HFFc6 (cell line): ENCODE data around the gene ERVV-1. TPM values are rescaled to one million over a fixed set of nuclear protein-coding genes. Genes with fewer than 3 reads are reported as not detected.

Experiments used
- DNase-seq: peaks from one replicate; pipeline ENCODE4 v3.0.0-alpha.2; 2018
- H3K27ac Mint-ChIP-seq: 2 replicates; pipeline ENCODE4 v1.8.0; 2020; ENCODE audit warnings: mild to moderate bottlenecking, mixed read lengths
- H3K27me3 Mint-ChIP-seq: 2 replicates; pipeline ENCODE4 v1.8.0; 2021; ENCODE audit warnings: mild to moderate bottlenecking, moderate library complexity, mixed read lengths; ENCODE audit not compliant: insufficient read depth
- H3K36me3 Mint-ChIP-seq: 2 replicates; pipeline ENCODE4 v1.8.0; 2021; ENCODE audit warnings: low read depth, mixed read lengths
- H3K4me1 Mint-ChIP-seq: 2 replicates; pipeline ENCODE4 v1.8.0; 2020; ENCODE audit warnings: low read depth, mixed read lengths
- H3K4me3 Mint-ChIP-seq: 2 replicates; pipeline ENCODE4 v1.8.0; 2020; ENCODE audit warnings: mild to moderate bottlenecking, moderate library complexity, mixed read lengths
- H3K9me3 Mint-ChIP-seq: 2 replicates; pipeline ENCODE4 v1.8.0; 2020; ENCODE audit warnings: mild to moderate bottlenecking, mixed read lengths
- CTCF ChIP-seq: fragments of 200-600 bp; sonication (generic); IDR thresholded peaks from 2 replicates; pipeline ENCODE4 v1.5.0; 2021; ENCODE audit warnings: antibody characterized with exemption, mild to moderate bottlenecking
- total RNA-seq, 6 experiments: library from RNA; stranded (reverse); fragmentation: NEBNext Ultra II Directional; extraction: Animal tissue kit (Norgen Biotek cat#: 25700); gene quantifications; 2 replicates in 1 of 6; 3 replicates in 5 of 6; pipeline ENCODE4 v1.2.3, GENCODE V29; 2021

The ERVV-1 gene
- total RNA-seq, 6 experiments from 2014 or later = not detected

- no peak for TF ChIP-seq CTCF
- Mint-ChIP-seq H3K27ac (no peak overlapping the region), H3K4me1 (no peaks in the 10 kb centered on the region), H3K4me3 (no peak overlapping the region), H3K9me3 (peaks cover 42% of the 10 kb centered on the region), H3K27me3 (peaks cover 6% of the 10 kb centered on the region), H3K36me3 (peaks cover 11% of the 10 kb centered on the region)
- DNase-seq = no peak
Observed at GRCh38 chr19:53041366-53041765, 27.6 kb downstream of the ERVV-1 start.

DNA sequence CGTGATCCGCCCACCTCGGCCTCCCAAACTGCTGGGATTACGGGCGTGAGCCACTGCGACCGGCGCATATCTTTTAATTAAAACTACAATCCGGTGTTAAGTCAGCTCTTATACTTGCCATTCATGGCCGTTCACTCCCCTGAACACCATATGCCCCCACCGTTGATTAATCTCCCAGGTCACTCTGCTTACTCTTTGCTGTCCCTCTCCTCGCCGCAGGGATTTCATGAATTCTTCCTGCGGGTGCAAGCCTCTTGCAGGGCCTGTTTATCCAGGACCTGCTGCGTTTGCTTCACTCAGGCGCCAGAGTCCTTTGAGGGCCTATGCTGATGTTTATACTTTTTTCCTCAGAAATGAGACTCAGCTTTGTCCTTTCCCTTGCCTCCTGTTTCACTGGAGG is 31.8 kb downstream of the ERVV-1 start:
- Mint-ChIP-seq H3K27me3 (peaks cover 3% of the 10 kb centered on the region), H3K4me1 (no peaks in the 10 kb centered on the region), H3K36me3 (peaks cover 4% of the 10 kb centered on the region; the same call in 1 of the 2 replicates), H3K4me3 (no peak overlapping the region), H3K27ac (no peak overlapping the region), H3K9me3 (peaks cover 42% of the 10 kb centered on the region)
- no peak for DNase-seq
- TF ChIP-seq CTCF = no peak

GRCh38 chr19:53047379-53047778 is 33.7 kb downstream of the ERVV-1 start:
- H3K4me1 Mint-ChIP-seq = no peaks in the 10 kb centered on the region
- H3K4me3 Mint-ChIP-seq = no peak overlapping the region
- peaks cover 3% of the 10 kb centered on the region for H3K27me3 Mint-ChIP-seq
- peaks cover 4% of the 10 kb centered on the region; the same call in 1 of the 2 replicates for H3K36me3 Mint-ChIP-seq
- no peak overlapping the region for H3K27ac Mint-ChIP-seq
- TF ChIP-seq CTCF = no peak
- peaks cover 43% of the 10 kb centered on the region for H3K9me3 Mint-ChIP-seq
- no peak for DNase-seq

DNA sequence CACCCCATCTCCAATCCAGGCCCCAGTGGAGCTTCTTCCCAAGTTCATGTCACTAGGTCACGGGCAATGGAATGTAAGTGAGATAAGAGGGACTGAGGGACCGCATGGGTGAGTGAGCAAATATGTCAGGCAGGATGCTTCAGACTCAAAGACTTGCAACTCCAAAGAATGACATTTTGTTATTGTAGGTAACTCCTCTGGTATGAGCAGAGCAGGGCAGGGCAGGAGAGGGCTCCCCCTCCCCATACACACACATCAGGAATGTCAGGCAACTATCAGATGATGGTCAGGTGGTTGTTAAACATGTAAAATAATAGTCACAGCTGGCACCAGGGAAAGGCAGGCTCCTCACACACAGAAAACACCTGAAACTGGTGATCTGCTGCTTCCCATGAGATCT is 41.4 kb downstream of the ERVV-1 start:
- Mint-ChIP-seq H3K27me3 (no peaks in the 10 kb centered on the region; the same call in 1 of the 2 replicates), H3K27ac (no peak overlapping the region; the same call in 1 of the 2 replicates), H3K9me3 (peaks cover 67% of the 10 kb centered on the region), H3K36me3 (peaks cover 10% of the 10 kb centered on the region), H3K4me3 (no peak overlapping the region), H3K4me1 (peaks cover 7% of the 10 kb centered on the region)
- TF ChIP-seq CTCF = no peak
- DNase-seq = peak; percentile 3

GRCh38 chr19:53057904-53058580 is 44.3 kb downstream of the ERVV-1 start:
- Mint-ChIP-seq H3K4me3 (no peak overlapping the region), H3K36me3 (peaks cover 26% of the 10 kb centered on the region), H3K27ac (no peak overlapping the region), H3K9me3 (peaks cover 82% of the 10 kb centered on the region), H3K4me1 (peaks cover 7% of the 10 kb centered on the region), H3K27me3 (no peaks in the 10 kb centered on the region; the same call in 1 of the 2 replicates)
- TF ChIP-seq CTCF = no peak
- no peak for DNase-seq

Other genes starting within 250 kb of the ERVV-1 start
- 1 to 10 TPM; 2.1 to 3.7 (median 3.1) TPM for gene ZNF600, start 227.1 kb upstream of the ERVV-1 start, total RNA-seq
- 10 to 100 TPM in 5 of 6 experiments, 1 to 10 TPM in 1; 9.2 to 13.6 (median 11.9) TPM for gene ZNF28, start 192.3 kb upstream of the ERVV-1 start, total RNA-seq
- gene ZNF468, start 156.3 kb upstream of the ERVV-1 start, total RNA-seq = 10 to 100 TPM in 4 of 6 experiments, 1 to 10 TPM in 2; 8.5 to 12.9 (median 11.2) TPM
- gene ZNF320, start 116.3 kb upstream of the ERVV-1 start, total RNA-seq = 1 to 10 TPM; 4.7 to 7.3 (median 5.4) TPM
- gene ZNF888, start 90.5 kb upstream of the ERVV-1 start, total RNA-seq = 1 to 10 TPM; 2.2 to 3.1 (median 2.8) TPM
- gene ZNF816, start 51.0 kb upstream of the ERVV-1 start, total RNA-seq = 1 to 10 TPM; 2.5 to 3.1 (median 2.9) TPM
- gene ERVV-2, start 30.8 kb downstream of the ERVV-1 start, total RNA-seq = not detected
- 10 to 100 TPM; 13.5 to 17.3 (median 16.2) TPM for gene ZNF160, start 89.5 kb downstream of the ERVV-1 start, total RNA-seq
- gene ZNF415, start 119.0 kb downstream of the ERVV-1 start, total RNA-seq = 1 to 10 TPM; 3.2 to 4.6 (median 4.0) TPM
- gene ZNF347, start 145.1 kb downstream of the ERVV-1 start, total RNA-seq = 1 to 10 TPM; 3.5 to 5.4 (median 4.4) TPM
- under 1 TPM; 0.08 to 0.40 (median 0.20) TPM for gene ZNF665, start 179.4 kb downstream of the ERVV-1 start, total RNA-seq
- gene ZNF677, start 241.0 kb downstream of the ERVV-1 start, total RNA-seq = 10 to 100 TPM in 4 of 6 experiments, 1 to 10 TPM in 2; 7.6 to 17.1 (median 14.9) TPM
- not detected for gene VN1R2, start 244.4 kb downstream of the ERVV-1 start, total RNA-seq